ENCODE results near the gene TMEM220.
"Not testable (repeated sequence)": the region's sequence is repeated elsewhere in the genome, so short reads cannot be mapped to it uniquely, and the experiment has no call there.

The TMEM220 gene

DNA sequence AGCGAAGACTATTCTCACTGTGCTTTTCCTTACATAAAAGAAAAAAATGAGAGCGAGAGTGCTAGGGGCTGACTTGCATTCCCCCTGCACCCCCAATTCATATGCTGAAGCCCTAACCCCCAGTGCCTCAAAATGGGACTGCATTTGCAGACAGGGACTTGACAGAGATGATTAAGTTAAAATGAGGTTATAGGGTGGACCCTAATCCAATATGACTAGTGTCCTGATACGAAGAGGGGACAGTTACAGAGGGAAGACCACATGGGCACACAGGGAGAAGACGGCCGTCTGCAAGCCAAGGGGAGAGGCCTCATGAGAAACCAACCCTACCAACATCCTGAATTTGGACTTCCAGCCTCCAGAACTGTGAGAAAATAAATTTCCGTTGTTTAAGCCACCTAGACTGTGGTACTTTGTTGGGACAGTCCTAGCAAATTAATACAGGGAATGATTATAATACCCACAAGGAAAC, 1.6 kb upstream of the TMEM220 start:
- in situ Hi-C loops (cut with MboI; ENCODE audit: low sequenced_read_pairs): no loop called here

- in situ Hi-C loops (cut with MboI; ENCODE audit: low sequenced_read_pairs): not testable (repeated sequence)
These were observed 424 bp upstream of the TMEM220 start for GRCh38 chr17:10730247-10730646.

- in situ Hi-C loops (cut with MboI; ENCODE audit: low sequenced_read_pairs): no loop called here
These were observed 1.4 kb downstream of the TMEM220 start for GRCh38 chr17:10728331-10728892.

DNA sequence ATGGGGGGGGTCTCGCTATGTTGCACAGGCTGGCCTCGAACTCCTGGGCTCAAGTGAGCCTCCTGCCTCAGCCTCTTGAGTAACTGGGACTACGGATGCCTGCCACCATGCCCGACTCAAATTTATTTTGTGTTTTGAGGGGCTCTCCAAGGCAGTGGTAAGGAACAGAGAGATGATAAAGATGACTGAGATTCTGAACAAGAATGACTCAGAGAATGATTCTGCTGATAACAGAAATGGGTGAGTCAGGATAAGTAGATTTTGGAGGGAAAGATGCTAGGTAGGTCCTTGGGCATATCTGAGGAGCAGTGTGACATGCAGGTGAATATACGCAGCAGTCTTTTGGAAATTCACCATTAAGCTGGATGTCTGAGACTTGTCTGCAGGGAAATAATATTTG, 2.6 kb downstream of the TMEM220 start:
- in situ Hi-C loops (cut with MboI; ENCODE audit: low sequenced_read_pairs): no loop called here

DNA sequence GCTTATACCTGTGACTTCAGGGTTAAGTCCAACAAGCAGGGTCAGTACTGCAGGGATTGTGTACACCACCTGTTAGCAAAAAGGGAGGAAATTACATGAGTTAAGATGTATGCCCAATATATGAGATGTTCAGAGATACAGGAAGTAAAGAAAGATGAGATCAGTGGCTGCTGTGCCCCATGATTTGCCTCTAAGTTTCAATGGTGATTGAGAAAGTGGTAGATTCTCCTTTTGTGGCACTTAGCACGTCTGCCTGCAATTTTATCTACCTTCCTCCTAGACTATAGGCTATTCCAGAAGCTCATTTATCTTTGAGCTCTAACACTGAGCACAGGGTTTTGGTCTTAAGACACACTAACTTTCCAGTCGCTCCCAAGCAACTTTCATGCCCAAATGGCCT, 3.6 kb downstream of the TMEM220 start:
- in situ Hi-C loops (cut with MboI; ENCODE audit: low sequenced_read_pairs): no loop called here

GRCh38 chr17:10725262-10725661, 4.6 kb downstream of the TMEM220 start:
- in situ Hi-C loops (cut with MboI; ENCODE audit: low sequenced_read_pairs): no loop called here

DNA sequence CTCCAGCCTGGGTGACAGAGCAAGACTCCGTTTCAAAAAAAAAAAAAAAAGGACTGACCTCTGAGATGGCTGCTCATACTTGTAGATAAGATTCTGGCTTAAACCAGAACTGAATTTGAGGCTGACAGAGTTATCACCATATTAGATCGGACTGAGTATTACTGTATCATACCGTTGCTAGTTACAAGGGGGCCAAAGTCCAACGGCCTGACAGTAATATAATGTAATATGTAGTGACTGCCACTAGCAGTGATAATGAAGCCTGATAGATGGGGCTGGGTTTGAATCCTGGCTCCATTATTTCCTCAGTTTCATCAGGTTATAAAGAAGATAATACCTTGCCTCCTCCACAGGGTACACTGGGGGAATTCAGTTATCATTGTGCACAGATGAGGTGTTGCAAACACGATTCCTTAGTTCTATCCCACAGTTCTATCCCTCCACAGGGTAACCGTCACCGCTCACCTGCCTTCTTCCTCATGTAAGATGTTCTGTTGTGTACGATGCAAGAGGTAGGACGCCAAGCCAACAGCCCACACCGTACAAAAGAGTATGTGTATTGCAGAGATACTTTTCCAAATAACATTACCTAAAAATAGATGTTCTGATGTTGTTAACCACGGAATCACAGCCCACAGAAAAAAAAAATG, 5.2 kb downstream of the TMEM220 start:
- in situ Hi-C loops (cut with MboI; ENCODE audit: low sequenced_read_pairs): no loop called here

DNA sequence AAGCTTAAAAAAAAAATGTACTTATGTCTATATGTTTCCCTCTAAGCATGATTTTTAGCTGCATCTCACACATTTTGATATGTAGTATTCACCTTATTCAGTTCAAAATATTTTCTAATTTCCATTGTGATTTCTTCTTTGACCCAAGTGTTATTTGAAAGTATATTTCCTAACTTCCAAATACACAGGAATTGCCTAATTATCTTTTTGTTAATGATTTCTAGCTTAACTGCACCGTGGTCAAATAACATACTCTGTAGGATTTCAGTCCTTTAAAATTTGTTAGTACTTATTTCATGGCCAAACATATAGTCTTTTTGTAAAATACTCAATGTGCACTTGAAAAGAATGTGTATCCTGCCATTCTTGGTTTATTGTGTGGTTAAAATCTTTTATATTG, 11.3 kb downstream of the TMEM220 start:
- in situ Hi-C loops (cut with MboI; ENCODE audit: low sequenced_read_pairs): no loop called here

DNA sequence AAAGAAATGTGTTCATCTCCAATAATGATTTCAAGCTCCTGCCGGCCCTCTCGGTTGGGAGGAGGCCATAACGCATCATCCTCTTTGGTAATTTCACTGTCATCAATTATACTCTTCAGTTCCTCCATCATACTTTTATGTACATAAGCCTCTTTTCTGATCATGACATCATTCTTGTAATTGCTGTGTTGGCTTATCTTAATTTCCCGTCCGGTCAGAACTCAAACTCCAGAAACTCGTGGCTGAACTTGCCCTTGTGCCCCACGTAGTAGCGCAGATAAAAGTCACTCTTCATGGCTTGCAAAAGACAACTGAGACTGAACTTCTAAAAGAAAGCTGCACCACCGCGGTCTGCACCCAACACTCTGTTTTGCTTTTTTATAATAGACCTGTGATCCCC, 13.6 kb downstream of the TMEM220 start:
- in situ Hi-C loops (cut with MboI; ENCODE audit: low sequenced_read_pairs): no loop called here

GRCh38 chr17:10713318-10713717, 16.5 kb downstream of the TMEM220 start:
- in situ Hi-C loops (cut with MboI; ENCODE audit: low sequenced_read_pairs): no loop called here

GRCh38 chr17:10705727-10706126, 24.1 kb downstream of the TMEM220 start:
- in situ Hi-C loops (cut with MboI; ENCODE audit: low sequenced_read_pairs): no loop called here

DNA sequence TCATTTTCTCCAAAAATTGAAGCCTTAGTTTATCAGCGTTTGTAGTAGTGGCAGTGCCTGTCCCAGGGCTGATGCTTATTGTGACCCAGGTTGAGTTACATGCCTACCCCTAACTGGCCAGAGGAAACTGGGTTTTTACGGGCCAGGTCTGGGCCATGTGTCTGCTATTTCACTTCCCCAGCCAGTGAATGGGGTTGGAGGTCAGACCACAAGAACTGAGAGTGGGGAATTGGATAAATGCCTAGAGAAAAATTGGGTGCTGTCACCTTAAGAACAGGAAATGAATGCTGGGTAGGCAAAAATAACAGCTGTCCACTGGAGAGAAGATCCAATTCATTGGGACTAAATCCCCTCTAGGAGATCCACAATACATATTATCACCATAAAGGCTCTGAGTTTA, 27.2 kb downstream of the TMEM220 start:
- in situ Hi-C loops (cut with MboI; ENCODE audit: low sequenced_read_pairs): no loop called here

GRCh38 chr17:10699856-10700255, 30.0 kb downstream of the TMEM220 start:
- in situ Hi-C loops (cut with MboI; ENCODE audit: low sequenced_read_pairs): no loop called here

DNA sequence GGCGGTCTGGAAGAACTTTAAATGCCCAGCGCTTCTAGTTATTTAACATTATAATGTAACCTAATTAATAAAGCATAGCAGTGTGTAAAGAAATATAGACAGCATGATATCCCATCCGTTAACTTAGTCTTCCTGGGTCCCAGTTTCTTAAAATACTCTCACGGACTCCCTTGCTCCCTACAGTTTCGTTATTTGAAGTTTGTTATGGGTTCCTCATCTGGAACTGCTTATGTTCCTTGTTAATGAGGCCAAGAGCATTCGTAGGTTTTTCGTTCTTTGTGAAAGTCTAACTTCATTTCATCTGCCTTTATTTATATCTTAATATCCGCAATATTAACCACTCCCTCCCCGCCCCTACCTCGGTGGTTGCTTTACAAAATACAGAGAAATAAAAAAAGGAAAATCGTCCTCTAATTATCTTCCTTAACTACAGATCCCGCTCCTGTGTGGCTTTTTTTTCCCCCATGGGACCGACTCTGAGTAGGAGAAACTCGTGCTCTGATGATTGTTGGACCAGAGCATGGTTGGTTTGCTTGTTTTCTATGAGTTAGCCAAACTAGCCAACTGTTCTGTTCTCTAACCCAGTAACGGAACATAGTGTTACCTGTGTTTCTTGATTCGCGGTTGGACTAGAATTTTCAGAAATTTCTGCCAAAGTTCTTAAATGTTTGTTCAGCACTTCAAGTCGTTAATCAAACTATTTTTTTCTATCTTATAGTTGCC, 31.6 kb downstream of the TMEM220 start:
- in situ Hi-C loops (cut with MboI; ENCODE audit: low sequenced_read_pairs): no loop called here

DNA sequence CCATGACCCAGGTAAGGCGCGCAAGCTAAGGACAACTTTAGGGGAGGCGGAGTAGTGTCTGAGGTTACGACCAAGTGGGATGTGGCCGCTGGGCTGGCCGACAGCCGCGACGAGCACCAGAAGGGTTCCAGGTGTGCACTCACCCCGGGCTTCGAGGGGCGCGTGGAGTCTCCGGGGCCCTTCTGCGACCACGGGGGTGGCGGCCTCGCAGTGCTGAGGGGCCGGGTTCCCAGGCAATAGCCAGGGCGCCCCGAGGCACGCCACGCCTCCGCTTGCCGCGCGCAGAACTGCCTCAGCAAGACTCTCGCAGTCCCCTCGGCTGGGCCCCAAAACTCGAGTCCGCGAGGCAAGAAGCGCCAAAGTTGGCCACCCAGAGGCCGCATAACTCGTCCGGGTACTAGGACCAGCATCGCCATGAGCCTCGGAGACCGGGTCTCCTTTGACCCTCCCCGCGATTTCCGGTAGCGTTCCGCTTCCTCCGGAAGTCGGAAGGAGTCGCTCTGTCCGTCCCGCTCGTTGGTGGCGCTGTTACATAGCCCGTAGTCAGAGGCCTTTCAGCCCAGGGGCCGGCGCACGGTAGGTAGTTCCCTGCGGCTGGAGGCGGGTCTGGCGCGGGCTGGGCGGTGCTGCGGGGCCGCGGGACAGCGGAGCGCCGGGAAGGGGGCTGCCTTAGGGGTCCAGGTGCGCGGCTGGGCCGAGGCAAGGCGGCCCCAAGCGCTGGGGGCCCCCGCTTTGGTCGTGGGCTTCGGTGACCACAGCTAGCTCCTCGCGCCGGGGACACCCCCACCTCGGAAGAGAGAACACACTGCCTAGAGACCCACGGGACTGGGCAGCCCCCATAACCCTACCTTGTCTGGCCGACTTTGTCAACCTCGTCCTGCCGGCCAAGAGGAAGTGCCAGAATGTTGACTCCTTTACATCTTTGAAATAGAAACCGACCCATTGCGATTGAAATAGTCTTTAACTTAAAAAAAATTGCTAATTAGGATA, 32.4 kb downstream of the TMEM220 start, which contains the start of the genes ADPRM and SCO1:
TSS of gene ADPRM (plus strand) at position 503 of the 990 bp plus-strand sequence. CDS start 7,333 bp downstream, outside the sequence.
TSS of gene SCO1 (minus strand) at position 442 of the 990 bp plus-strand sequence. CDS start at position 416, 26 bp downstream.
- in situ Hi-C loops (cut with MboI; ENCODE audit: low sequenced_read_pairs): no loop called here

DNA sequence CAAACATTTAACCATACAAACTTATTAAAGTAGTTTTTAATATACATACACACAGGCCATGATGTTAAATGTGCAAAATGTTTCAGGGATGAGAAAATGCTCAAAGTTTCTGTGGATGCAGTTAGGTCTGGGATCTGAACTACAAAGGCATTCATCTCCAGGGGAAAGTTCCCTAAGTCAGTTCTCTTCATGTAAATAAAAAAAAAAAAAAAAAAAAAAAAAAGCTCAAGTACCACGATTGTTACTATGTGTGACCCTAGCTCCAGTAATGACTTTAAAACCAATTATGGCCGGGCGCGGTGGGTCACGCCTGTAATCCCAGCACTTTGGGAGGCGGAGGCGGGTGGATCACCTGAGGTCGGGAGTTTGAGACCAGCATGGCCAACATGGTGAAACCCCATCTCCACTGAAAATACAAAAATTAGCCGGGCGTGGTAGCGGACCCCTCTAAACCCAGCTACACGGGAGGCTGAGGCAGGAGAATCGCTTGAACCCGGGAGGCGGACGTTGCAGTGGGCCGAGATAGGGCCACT, 33.9 kb downstream of the TMEM220 start:
- in situ Hi-C loops (cut with MboI; ENCODE audit: low sequenced_read_pairs): not testable (repeated sequence)

GRCh38 chr17:10687499-10687898, 42.3 kb downstream of the TMEM220 start:
- in situ Hi-C loops (cut with MboI; ENCODE audit: low sequenced_read_pairs): no loop called here

DNA sequence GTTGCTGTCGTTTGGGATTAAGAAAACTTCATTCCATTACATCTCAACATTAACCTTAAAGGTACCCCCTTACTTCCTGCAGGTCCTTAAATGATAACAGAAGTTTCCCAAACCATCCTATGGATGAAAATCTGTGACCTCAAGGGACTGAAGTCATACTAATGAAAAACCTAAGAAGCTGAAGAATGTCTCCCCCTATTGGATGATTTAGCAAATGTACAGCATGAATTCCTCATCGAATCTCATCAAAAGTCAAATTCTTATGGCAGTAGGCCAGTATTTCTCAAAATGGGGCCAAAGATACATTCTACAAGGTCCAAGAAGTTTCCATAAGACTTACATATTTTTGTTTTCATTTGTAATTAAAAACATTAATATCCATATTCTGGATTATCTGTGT, 46.0 kb downstream of the TMEM220 start:
- in situ Hi-C loops (cut with MboI; ENCODE audit: low sequenced_read_pairs): no loop called here

- in situ Hi-C loops (cut with MboI; ENCODE audit: low sequenced_read_pairs): no loop called here
These were observed 47.9 kb downstream of the TMEM220 start for GRCh38 chr17:10681866-10682446.

DNA sequence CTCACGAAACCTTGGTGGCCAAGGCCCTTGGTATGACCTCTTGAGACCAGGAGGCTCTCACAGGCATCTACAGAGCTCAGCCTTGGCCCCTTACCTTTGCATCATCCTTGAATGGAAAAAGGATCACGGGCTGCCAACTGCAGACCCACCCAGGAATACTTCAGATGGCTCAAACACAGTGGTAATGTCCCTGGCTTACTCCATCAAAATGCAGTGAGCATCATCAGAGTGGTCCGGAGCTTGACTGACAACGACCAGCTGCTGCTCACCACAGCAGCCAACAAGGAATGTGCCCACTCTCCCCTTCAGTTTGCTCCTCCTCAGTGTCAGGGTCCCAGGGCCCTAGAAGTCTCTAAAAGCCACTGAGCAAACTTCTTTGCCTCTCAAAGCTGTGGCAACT, 55.1 kb downstream of the TMEM220 start:
- in situ Hi-C loops (cut with MboI; ENCODE audit: low sequenced_read_pairs): no loop called here
